H9 (cell line): ENCODE data around the gene OPN1SW. TPM values are rescaled to one million over a fixed set of nuclear protein-coding genes. Genes with fewer than 3 reads are reported as not detected.

ENCODE experiments used
- DNase-seq: peaks from one replicate; pipeline ENCODE4 v3.0.0-alpha.2; 2017
- H2AFZ ChIP-seq: one replicate; pipeline ENCODE4 v1.6.1; 2013; ENCODE audit warnings: mild to moderate bottlenecking, low read length, control low read depth, moderate library complexity
- H2AK5ac ChIP-seq: 2 replicates; pipeline ENCODE4 v1.6.1; 2013; ENCODE audit warnings: low read length, control low read depth, mixed read lengths; ENCODE audit not compliant: insufficient read length
- H2BK120ac ChIP-seq: one replicate; pipeline ENCODE4 v1.6.1; 2013; ENCODE audit warnings: low read depth, mild to moderate bottlenecking, low read length, control low read depth, inconsistent platforms; ENCODE audit not compliant: poor library complexity, severe bottlenecking
- H2BK12ac ChIP-seq: 2 replicates; pipeline ENCODE4 v1.6.1; 2013; ENCODE audit warnings: low read length, control low read depth, mixed read lengths, low read depth; ENCODE audit not compliant: insufficient read length
- H2BK15ac ChIP-seq: 2 replicates; pipeline ENCODE4 v1.6.1; 2013; ENCODE audit warnings: low read depth, low read length, control low read depth
- H2BK20ac ChIP-seq: one replicate; pipeline ENCODE4 v1.6.1; 2013; ENCODE audit warnings: low read depth, mild to moderate bottlenecking, low read length, control low read depth, inconsistent platforms; ENCODE audit not compliant: poor library complexity, severe bottlenecking
- H2BK5ac ChIP-seq: 2 replicates; pipeline ENCODE4 v1.6.1; 2013; ENCODE audit warnings: low read length, control low read depth, mixed read lengths; ENCODE audit not compliant: insufficient read length
- H3K14ac ChIP-seq: 2 replicates; pipeline ENCODE4 v1.6.1; 2013; ENCODE audit warnings: low read length, control low read depth; ENCODE audit not compliant: insufficient read depth
- H3K18ac ChIP-seq: 2 replicates; pipeline ENCODE4 v1.6.1; 2013; ENCODE audit warnings: low read depth, mild to moderate bottlenecking, mixed read lengths, low read length, control low read depth; ENCODE audit not compliant: insufficient read length
- H3K23ac ChIP-seq: 2 replicates; pipeline ENCODE4 v1.6.1; 2013; ENCODE audit warnings: low read length, control low read depth, mixed read lengths, low read depth; ENCODE audit not compliant: insufficient read length
- H3K23me2 ChIP-seq: 2 replicates; pipeline ENCODE4 v1.6.1; 2013; ENCODE audit warnings: low read depth, mild to moderate bottlenecking, mixed read lengths, low read length, control low read depth; ENCODE audit not compliant: insufficient read length, poor library complexity, severe bottlenecking
- H3K27ac ChIP-seq: 2 replicates; pipeline ENCODE4 v1.5.1; 2013; ENCODE audit warnings: low read length, control low read depth, mixed read lengths, low read depth; ENCODE audit not compliant: insufficient read length
- H3K27me3 ChIP-seq: 2 replicates; pipeline ENCODE4 v1.6.1; 2013; ENCODE audit warnings: low read length, control low read depth, inconsistent platforms; ENCODE audit not compliant: insufficient read depth
- H3K4ac ChIP-seq: 2 replicates; pipeline ENCODE4 v1.6.1; 2013; ENCODE audit warnings: low read depth, mild to moderate bottlenecking, control low read depth, inconsistent platforms, low read length, moderate library complexity
- H3K4me1 ChIP-seq: 2 replicates; pipeline ENCODE4 v1.6.1; 2013; ENCODE audit warnings: low read length, control low read depth, inconsistent platforms; ENCODE audit not compliant: insufficient read depth
- H3K4me2 ChIP-seq: 2 replicates; pipeline ENCODE4 v1.6.1; 2013; ENCODE audit warnings: low read length, control low read depth, mixed read lengths; ENCODE audit not compliant: insufficient read length, insufficient read depth
- H3K56ac ChIP-seq: 2 replicates; pipeline ENCODE4 v1.6.1; 2013; ENCODE audit warnings: low read depth, mild to moderate bottlenecking, mixed read lengths, low read length, control low read depth; ENCODE audit not compliant: insufficient read length
- H3K79me1 ChIP-seq: 2 replicates; pipeline ENCODE4 v1.6.1; 2013; ENCODE audit warnings: low read depth, mild to moderate bottlenecking, moderate library complexity, low read length, control low read depth, inconsistent platforms; ENCODE audit not compliant: insufficient read depth, poor library complexity, severe bottlenecking
- H3K79me2 ChIP-seq: 2 replicates; pipeline ENCODE4 v1.6.1; 2013; ENCODE audit warnings: low read length, control low read depth, inconsistent platforms; ENCODE audit not compliant: insufficient read depth
- H3K9ac ChIP-seq: 2 replicates; pipeline ENCODE4 v1.6.1; 2013; ENCODE audit warnings: low read length, control low read depth, mixed read lengths; ENCODE audit not compliant: insufficient read length; ENCODE audit errors: extremely low read depth
- H3K9me3 ChIP-seq: one replicate; pipeline ENCODE4 v1.6.1; 2013; ENCODE audit warnings: low read depth, low read length, inconsistent platforms; ENCODE audit not compliant: control insufficient read depth
- H3T11ph ChIP-seq: one replicate; pipeline ENCODE4 v1.6.1; 2013; ENCODE audit warnings: mild to moderate bottlenecking, low read length, control low read depth, inconsistent platforms
- H4K20me1 ChIP-seq: one replicate; pipeline ENCODE4 v1.6.1; 2013; ENCODE audit not compliant: control insufficient read depth, insufficient read length, insufficient read depth
- H4K5ac ChIP-seq: 2 replicates; pipeline ENCODE4 v1.6.1; 2013; ENCODE audit warnings: low read depth, mild to moderate bottlenecking, mixed read lengths, low read length, control low read depth; ENCODE audit not compliant: insufficient read length
- H4K8ac ChIP-seq: replicated peaks from 2 replicates; pipeline ENCODE4 v1.6.1; 2013; ENCODE audit warnings: low read length, control low read depth, mixed read lengths, low read depth; ENCODE audit not compliant: insufficient read length
- H4K91ac ChIP-seq: 2 replicates; pipeline ENCODE4 v1.6.1; 2013; ENCODE audit warnings: low read depth, mild to moderate bottlenecking, moderate library complexity, mixed read lengths, low read length, control low read depth; ENCODE audit not compliant: insufficient read length
- H3K27ac Mint-ChIP-seq, 3 experiments: 2 replicates in 2 of 3; 3 replicates in 1 of 3; pipeline ENCODE4 v1.8.0; 2020 to 2021; ENCODE audit warnings: mixed read lengths in 3 of 3, mild to moderate bottlenecking in 1 of 3, moderate library complexity in 1 of 3
- H3K27me3 Mint-ChIP-seq: 2 replicates; pipeline ENCODE4 v1.8.0; 2021; ENCODE audit warnings: low read depth, mild to moderate bottlenecking, moderate library complexity, mixed read lengths
- H3K36me3 Mint-ChIP-seq, 3 experiments: 2 replicates in 2 of 3; 3 replicates in 1 of 3; pipeline ENCODE4 v1.8.0; 2020 to 2021; ENCODE audit warnings: low read depth in 3 of 3, mixed read lengths in 3 of 3; ENCODE audit not compliant: insufficient read depth in 1 of 3
- H3K4me1 Mint-ChIP-seq, 2 experiments: 2 replicates each; pipeline ENCODE4 v1.8.0; 2020; ENCODE audit warnings: mixed read lengths in 2 of 2
- H3K4me3 Mint-ChIP-seq, 2 experiments: 2 replicates in 1 of 2; 3 replicates in 1 of 2; pipeline ENCODE4 v1.8.0; 2020 to 2021; ENCODE audit warnings: mild to moderate bottlenecking in 2 of 2, mixed read lengths in 2 of 2, moderate library complexity in 1 of 2
- H3K9me3 Mint-ChIP-seq, 2 experiments: 2 replicates in 1 of 2; 3 replicates in 1 of 2; pipeline ENCODE4 v1.8.0; 2020; ENCODE audit warnings: mild to moderate bottlenecking in 2 of 2, mixed read lengths in 2 of 2, moderate library complexity in 1 of 2
- WGBS: extraction: QIAGEN DNeasy Blood & Tissue Kit; methylation state at CpG from one replicate; pipeline ENCODE4 v1.1.7; 2013; ENCODE audit warnings: missing lambda C conversion rate, low lambda C conversion rate, mixed read lengths; ENCODE audit not compliant: insufficient read length; ENCODE audit errors: extremely low coverage; 5-methylcytosine and 5-hydroxymethylcytosine counted together
- total RNA-seq: library from RNA; stranded (reverse); gene quantifications from 2 replicates; pipeline ENCODE4 v1.2.1, GENCODE V29; 2021
- TF ChIP-seq, protein P1 (sequence below): fragments of 200-600 bp; sonication (generic); conservative IDR thresholded peaks from 3 replicates; pipeline ENCODE4 v1.8.0; 2021; ENCODE audit warnings: antibody characterized with exemption, mild to moderate bottlenecking

OPN1SW gene
- total RNA-seq, 1 experiment from 2014 or later: not detected

DNA sequence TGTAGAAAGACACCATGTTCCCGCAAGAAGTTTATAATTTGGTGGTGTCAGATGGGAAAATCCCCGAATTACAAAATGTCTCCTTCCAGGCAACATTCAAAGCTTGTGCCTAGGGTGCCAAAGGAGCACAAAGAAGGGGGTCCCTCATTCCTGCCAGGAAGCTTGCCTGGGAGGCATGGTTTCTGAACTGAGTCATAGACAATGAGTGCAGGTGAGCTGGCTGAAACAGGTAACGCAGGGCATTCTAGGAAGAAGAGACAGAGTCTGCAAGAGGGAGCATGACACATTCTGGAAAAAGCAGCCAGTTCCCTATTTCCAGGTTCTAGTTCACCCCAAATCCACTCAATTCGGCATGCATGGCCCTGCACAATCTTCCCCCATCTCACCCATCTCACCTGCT lies 48.4 kb downstream of the OPN1SW start:
- Histone ChIP-seq H2BK12ac (no peak overlapping the region), H3K23me2 (no peaks in the 10 kb centered on the region), H4K91ac (no peak overlapping the region), H4K20me1 (no peaks in the 10 kb centered on the region), H3K18ac (no peak overlapping the region), H3K23ac (no peak overlapping the region), H3K27me3 (no peaks in the 10 kb centered on the region), H3K9ac (no peak overlapping the region), H2BK15ac (no peak overlapping the region), H2BK120ac (no peak overlapping the region), H2AK5ac (no peak overlapping the region), H4K5ac (no peak overlapping the region), H2BK5ac (no peak overlapping the region), H3K79me2 (no peaks in the 10 kb centered on the region), H4K8ac (no peak overlapping the region), H3K4ac (no peak overlapping the region), H3K9me3 (no peaks in the 10 kb centered on the region), H3K4me2 (no peak overlapping the region), H3K4me1 (no peaks in the 10 kb centered on the region), H2BK20ac (no peak overlapping the region), H3K27ac (no peak overlapping the region), H3K56ac (no peak overlapping the region), H3K14ac (no peak overlapping the region), H3T11ph (no peak overlapping the region), H3K79me1 (no peaks in the 10 kb centered on the region), H2AFZ (no peak overlapping the region)
- no peaks in the 10 kb centered on the region for H3K9me3 Mint-ChIP-seq
- H3K36me3 Mint-ChIP-seq: no peaks in the 10 kb centered on the region
- H3K27me3 Mint-ChIP-seq: peaks cover 2% of the 10 kb centered on the region
- H3K4me1 Mint-ChIP-seq: peaks cover 5 to 13% of the 10 kb centered on the region in 2 experiments; a peak in 3 of 4 replicates
- no peak overlapping the region for H3K4me3 Mint-ChIP-seq
- WGBS: no CpG with 5 or more reads among the region's 4 CpGs
- TF ChIP-seq, protein P1, sequence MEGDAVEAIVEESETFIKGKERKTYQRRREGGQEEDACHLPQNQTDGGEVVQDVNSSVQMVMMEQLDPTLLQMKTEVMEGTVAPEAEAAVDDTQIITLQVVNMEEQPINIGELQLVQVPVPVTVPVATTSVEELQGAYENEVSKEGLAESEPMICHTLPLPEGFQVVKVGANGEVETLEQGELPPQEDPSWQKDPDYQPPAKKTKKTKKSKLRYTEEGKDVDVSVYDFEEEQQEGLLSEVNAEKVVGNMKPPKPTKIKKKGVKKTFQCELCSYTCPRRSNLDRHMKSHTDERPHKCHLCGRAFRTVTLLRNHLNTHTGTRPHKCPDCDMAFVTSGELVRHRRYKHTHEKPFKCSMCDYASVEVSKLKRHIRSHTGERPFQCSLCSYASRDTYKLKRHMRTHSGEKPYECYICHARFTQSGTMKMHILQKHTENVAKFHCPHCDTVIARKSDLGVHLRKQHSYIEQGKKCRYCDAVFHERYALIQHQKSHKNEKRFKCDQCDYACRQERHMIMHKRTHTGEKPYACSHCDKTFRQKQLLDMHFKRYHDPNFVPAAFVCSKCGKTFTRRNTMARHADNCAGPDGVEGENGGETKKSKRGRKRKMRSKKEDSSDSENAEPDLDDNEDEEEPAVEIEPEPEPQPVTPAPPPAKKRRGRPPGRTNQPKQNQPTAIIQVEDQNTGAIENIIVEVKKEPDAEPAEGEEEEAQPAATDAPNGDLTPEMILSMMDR: no peak
- no peak overlapping the region for H3K27ac Mint-ChIP-seq
- no peak for DNase-seq
